Neural progenitor cell (in vitro differentiated cells): Measurements from ENCODE around the gene SIPA1L3.

Experiments used
- CTCF ChIP-seq: fragments of 200-600 bp; sonication (generic); IDR thresholded peaks from 2 replicates; pipeline ENCODE4 v1.5.1; 2017; ENCODE audit warnings: antibody characterized with exemption, mild to moderate bottlenecking
- EZH2 ChIP-seq: fragments of 200-600 bp; sonication (generic); IDR thresholded peaks from 2 replicates; pipeline ENCODE4 v1.6.1; 2017; ENCODE audit warnings: antibody characterized with exemption, mild to moderate bottlenecking, moderate library complexity
- EZH2phosphoT487 ChIP-seq: fragments of 200-600 bp; sonication (generic); IDR thresholded peaks from 2 replicates; pipeline ENCODE4 v1.6.1; 2017; ENCODE audit warnings: antibody characterized with exemption

DNA sequence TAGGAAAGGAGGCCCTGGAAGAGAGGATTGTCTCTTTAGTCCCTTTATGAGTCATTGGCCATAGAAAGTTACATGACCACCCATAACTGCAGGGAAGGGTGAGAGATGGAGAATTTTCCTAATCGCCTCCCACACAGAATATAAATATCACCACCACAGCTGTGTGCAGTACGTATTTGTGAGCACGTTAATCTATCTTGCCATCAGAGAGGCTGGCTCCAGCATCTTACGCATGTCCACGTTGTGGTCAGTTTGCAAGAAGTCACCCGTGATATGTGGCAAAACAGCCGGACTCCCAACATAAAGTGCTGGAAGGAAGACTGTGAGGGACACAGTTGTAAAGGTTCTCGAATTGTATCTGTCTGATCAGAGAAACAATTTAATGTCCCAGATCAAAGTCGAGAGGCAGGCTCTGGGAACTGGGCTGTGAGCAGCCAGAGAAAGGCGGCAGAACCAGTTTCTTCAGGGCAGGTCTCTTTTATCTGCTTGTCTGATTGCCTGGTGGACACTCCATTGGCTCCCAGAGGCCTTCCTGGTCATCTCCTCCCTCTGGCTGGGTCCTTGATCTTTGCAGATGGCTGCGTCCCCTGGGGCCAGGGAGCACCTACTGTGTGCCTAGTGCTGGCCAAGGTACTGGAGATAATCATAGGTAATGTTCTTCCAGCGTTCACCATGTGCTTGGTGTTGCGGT is 74.9 kb downstream of the SIPA1L3 start:
- no peak for TF ChIP-seq CTCF
- TF ChIP-seq EZH2, result no peak
- TF ChIP-seq EZH2phosphoT487, result no peak
